Nucleus accumbens (tissue), 56 donors: Measurements from ENCODE around the gene ARHGAP26.

Experiments used
- DNase-seq, 56 donors: peaks; one replicate each; lab custom pipeline; 2025; lab: John Stamatoyannopoulos, UW

The ARHGAP26 gene

DNA sequence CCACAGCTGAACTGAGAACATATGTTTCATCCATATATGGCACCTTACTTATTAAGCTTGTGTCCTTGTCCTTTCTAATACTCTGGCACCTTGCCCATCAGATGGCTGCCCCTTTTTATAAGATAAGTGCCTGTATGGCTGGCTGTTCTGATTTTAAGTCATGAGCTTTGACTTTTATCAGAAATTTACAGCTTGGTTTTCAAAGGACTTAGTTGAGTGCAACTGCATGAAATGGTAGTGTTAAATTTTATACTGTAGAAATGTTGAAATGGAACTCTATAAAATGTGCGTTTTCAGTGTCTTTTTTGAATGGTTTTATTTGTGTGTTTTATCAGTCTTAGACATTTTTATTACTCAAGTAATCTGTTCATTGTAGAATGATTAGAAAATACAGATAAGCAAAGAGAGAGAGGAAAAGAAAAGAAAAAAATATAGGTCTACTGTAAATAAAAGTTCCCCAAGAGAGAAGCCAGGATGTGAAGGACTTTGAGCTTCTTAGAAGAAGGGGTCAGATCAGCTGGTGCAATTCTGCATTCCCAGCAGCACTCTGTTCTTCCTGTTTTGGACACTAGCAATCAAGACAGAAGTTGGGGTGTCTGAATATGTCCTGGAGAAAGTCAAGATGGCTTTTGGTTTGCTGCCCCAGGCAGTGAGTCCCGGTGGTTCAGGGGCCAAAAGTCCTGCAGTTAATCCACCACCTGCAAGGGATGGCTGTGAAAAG, 38.9 kb downstream of the ARHGAP26 start:
- DNase-seq, result no peak

DNA sequence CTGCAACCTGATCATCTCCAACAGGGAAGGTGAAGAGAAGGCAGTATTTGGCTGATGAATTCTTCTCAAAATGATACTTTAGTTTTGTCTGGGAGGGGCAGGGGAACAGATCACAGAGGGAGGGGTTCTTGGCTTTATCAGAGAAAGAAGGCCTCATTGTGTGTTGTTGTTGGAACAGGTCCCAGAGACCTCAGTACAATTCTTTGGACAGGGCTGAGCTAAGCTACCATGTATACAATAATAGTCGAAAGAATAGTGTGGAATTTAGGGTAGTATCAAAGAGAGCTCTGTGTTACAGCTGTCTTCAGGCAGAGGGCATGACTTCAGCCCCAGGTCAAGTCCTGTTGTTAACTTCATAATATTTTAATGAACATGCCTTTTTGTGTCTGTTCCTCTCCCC, 39.9 kb downstream of the ARHGAP26 start:
- no peak for DNase-seq

DNA sequence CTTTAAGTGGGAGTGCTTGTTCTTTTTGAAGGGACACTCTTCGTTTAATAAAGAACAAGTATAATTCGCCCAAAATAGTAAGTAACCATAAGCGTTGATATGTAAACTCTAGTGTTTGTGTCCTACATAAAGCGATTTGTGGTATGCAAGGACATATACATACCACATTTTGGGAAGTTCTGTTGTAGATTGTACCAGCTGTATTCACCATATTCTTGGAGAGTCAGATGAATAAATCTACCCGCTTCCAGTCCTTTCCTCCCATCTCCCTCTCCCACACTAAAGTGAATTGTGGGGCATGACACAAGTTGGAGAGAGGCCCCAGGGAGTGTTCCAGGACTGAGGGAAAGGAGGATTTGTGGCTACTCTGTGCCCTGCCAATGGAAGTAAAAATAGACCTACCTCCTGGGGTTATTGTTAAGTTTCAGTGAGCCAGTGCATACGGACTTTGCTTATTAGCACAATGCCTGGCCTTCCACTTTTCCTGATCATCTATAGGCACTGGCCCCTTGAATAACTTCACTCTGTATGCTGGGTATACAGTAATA, 40.6 kb downstream of the ARHGAP26 start:
- DNase-seq, result peak in 3 of 56 donors; percentile 7 to 21 (median 13)

DNA sequence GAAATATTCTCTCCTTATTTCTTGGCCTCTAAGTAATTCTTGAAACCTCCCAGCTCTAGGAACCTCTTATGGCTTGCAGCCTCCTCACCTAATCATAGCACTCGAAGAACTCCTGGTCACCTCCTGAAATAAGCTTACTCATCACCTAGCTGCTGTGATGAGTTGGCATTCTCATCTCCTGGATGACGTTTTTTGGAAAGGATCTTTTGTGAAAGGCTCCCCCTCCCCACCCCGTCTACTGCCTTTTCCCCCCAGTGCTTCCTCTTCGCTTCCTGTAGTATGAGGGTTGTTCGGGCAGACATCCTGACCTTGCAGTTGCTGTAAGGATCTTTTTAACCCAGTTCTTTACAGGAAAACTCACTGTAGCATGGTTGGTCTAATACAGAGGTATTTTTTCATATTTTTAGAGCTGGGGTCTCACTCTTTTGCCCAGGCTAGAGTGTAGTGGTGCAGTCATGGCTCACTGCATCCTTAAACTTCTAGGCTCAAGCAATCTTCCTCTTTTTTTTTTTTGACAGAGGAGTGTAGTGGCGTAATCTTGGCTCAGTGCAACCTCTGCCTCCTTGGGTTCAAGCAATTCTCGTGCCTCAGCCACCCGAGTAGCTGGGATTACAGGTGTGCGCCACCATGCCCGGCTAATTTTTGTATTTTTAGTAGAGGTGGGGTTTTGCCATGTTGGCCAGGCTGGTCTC, 41.8 kb downstream of the ARHGAP26 start:
- no peak for DNase-seq

DNA sequence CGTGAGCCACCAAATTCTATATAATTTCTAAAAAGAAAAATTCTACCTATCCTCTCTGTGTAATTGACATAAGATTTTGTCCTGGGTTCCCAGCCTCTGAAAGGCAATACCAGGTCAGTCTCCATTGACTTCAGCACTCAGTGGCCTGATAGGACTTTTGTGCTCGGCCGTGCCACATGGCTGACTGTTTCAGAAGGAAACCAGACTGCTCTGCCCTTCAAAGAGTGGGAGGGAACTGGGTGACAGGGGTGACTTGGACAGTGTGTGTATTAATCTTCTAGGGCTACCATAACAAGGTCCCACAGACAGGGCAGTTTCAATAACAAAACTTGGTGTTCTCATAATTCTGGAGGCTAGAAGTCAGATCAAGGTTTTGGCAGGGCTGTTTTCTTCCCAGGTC, 43.0 kb downstream of the ARHGAP26 start:
- DNase-seq, result no peak

DNA sequence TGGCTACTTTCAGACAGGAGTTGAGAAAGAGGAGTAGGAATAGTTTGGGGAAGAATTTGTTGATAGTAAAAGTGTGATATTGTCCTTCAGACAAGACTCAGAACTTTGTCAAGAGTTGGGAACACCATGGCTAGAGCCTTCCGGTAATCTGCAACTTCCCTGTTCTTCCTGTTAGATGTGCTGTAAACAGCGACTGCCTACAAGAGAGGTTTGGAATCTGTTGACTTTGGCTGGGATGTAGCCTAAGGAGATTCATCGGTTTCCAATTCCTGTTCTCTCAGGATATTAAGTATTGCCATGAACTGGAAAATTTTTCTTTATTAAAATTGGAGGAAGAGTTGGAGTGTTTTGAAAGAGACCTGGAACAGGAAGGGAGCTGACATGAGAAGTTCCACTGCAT, 43.9 kb downstream of the ARHGAP26 start:
- no peak for DNase-seq

DNA sequence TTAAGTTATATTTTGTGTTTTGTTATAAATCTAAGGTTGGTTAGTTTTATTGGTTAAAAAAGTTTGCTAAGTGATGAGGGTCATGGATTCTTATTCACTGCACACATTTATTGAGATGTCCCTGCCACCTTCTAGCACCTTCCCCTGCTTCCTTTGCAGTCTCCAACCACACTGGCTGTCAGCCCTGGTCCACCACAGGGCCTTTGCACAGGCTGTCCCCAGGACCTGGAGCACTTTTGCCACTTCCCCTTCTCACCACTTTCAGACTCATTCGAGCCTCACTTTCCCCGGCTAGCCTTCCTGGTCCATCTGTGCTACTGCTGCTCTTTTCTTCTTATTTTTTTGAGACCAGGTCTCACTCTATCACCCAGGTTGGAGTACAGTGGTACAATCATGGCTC, 45.3 kb downstream of the ARHGAP26 start:
- DNase-seq, result no peak

DNA sequence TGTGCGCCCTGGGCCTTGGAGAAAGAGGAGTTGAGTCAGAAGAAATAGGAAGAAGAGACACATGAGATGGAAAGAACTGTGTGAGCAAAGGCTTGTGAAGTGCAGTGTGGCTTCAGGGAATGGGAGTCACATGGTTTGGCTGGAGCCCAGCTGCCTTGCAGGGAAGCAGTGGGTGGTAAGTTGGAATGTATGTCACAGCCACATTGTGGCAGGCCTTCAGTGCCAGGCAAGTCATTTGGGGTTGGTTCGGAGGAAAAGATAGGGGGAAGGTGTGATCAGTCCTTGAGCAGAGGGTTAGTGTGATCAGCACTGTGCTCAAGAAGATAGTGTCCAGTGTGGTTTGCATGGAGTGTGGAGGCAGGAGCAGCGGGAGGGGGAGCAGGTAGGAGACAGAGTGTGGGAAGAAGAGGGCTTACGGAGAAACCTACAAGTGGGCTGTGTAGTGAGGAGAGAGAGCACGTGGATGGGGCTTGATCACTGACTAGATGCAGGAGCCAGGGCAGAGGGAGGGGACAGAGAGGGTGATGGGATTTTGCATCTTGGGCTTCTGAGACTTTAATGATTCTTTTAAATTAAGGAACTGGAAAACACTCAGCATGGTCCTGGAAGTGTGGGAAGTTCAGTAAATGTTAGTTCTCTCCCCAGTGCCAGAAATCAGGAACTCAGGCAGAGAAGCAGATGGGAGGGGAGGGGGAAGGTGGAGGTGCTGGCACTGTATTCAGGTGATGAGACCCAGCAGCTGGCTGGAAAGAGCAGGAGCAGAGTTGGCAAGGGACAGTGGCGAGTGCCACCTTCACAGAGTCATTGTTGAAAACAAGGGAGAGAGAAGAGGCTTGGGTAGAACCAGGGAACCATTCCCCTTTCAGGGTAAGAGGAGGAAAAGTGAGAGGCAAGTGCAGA, 46.6 kb downstream of the ARHGAP26 start:
- DNase-seq, result peak in 9 of 56 donors; percentile 11 to 35 (median 22)

DNA sequence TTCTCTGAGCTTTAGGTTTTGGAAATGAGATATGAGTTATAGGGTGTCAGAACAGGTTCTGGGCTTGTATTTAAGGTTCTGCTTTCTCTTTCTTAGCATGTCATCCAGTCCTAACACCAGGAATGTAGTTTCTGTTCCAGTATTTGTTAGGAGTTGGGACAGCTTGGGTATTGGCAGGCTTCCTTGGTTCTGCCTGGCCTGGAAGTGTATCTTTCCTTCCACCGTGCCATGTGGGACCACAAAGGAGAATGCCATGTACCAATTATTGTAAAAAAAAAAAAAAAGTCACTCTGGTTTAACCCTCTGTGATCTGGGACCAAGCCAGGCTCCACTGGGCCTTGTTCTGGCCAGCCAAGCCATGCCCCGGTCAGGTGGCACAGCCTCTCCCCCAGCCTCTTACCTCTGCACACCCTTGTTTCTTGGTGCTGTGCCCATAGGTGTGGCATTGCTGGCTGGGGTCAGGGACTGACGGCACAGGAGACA, 47.8 kb downstream of the ARHGAP26 start:
- peak in 2 of 56 donors; percentile 15 to 29 for DNase-seq

DNA sequence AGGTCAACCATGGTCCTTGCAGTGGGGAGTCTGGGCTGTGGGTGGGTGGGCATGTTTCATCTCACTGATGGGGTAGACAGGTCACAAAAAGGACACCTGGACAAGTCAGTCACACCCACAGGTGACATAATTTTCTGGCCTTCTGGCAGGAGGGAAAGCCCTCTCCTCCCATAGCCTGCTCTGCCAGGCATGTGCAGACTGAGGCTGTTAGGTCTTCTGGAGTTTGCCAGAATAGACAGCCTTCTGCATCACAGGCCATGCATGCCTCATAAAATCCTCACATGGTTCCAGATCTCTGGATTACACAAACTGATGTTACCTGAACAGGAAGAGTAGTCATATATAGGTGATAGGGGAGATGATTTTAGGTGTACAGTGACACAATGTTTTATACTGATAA, 49.1 kb downstream of the ARHGAP26 start:
- no peak for DNase-seq

DNA sequence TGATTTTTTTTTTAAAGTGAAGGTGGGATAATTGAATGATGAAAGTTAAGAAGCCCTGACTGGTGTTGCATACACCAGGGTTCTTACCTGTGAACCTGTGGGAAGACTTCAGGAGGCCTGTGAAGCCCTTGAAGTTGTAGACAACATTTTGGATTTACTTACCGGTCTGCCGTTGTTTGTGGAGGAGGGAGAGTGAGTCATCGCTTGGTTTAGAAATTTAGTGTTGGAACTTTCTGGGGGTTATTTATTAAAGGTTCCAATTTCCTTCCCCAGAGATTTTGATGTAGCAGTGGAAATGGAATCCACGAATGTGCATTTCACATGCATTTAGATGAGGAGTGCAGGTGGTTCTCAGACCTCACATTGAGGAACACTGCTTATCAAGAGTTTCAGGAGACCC, 49.6 kb downstream of the ARHGAP26 start:
- DNase-seq, result no peak

DNA sequence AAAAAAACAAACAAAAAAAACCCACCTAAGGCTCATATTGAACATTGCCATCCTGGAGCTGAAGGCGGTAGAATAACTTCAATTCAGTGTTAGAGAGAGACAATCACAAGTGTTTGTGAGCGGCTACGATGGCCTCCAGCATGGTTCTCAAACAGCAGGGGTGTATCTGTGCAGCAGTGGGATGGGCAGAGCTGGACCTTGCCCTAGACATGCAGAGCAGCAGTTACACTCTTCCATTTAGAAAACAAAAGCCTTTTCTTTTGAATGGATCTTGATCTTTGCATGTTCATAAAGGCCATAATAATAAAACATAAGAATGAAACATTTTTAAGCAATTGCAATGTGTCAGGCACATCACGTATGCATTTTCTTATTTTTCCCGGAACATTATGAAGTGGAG, 50.3 kb downstream of the ARHGAP26 start:
- DNase-seq, result no peak

DNA sequence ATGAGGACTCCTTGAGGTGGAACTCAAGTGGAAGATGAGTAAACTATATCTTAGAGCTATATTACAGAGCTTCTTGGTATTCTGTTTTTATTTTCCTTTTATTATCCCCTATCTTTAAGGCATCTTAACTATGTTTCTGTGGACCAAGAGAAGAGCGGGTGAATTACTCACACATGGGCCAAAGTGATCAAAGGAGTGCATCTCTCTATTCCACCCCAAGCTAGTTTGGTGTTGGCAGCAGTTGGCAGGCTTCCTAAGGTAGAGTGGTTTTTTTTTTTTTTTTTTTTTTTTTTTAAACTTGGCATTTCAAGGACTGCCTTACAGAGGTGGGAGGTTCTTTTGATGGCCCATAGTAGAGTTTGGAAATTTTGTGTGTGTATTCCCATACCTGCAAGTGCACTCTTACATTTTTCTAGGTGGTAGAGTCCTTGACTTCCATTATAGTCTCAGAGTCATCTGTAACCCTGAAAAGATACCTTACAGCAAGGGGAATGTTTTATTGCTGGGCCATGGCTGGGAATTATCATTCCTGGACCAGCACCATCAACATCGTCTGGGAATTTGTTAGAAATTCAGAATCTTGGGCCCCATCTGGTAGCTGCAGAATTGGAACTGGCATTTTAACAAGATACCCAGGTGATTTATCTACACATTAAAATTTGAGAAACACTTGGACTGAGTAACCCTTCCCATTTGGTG, 51.0 kb downstream of the ARHGAP26 start:
- DNase-seq, result no peak

DNA sequence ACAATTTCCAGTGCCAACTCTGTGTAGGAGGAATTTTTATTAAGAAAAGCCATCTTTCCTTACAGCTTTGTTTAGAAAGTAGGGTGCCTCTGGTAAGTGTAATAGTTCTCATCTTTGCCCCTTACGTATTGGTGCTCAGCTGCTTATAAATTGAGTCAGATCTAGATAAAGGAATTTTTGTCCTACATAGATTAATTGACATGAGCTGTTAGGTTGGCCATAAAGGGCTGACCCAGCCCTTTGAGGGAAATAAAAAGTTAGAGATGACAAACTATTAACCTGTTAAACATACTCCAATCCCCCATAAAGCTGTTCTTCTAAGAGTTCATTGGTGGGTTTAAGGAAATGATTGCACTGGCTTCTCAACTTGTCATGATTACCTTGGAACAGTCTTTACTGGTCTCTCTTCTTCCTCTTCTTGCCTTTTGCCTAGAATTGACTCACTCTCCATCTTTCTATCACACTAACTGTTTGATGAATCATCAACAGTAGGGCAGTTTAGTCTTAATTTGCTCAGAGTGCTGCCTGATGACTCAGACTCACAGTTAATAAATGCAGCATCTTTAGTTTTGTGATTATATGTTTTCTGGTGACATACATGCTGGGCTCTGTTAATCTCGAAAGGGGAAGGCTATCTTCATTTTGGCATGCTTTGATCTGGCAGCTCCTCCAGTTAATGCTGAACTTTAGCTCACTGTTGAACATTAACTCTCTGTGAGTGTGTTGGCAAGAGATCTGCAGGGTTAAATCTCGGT, 51.7 kb downstream of the ARHGAP26 start:
- no peak for DNase-seq

DNA sequence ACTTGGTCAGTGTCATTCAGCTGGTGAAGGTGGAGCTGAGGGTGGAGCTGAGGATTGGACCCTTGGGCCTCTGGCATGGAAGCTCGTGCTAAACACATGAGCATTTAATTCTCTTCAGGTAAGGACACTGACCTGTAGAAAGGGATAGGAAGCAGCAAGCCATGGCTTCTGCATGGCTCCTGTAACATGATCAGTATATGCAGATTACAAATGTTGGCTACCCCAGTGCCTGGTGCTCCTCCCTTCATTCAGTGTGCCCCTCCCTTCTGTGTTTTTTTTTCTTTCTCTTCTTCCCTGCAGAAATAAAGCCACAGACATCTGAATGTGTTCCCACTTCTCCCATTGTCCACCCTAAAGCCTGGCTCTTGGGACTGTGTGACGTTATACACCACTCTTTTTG, 52.9 kb downstream of the ARHGAP26 start:
- no peak for DNase-seq

DNA sequence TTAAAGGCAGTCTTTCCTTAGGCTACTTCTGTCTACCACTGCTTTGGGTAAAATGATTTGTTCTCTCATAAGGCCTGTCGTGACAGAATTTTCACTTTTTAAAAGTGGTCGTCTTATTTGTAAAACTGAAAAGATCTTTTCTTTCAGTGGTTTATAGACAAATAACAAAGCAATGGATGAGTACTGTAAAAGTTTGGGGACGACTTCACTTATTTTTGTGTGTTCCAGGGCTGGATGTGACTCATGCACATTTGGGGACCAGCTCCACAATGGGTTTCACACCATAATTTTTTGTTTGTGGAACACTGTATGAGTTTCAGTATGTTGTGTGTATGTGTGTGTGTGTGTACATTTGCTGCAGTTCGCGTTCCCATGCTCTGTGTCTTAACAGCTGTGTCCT, 53.6 kb downstream of the ARHGAP26 start:
- DNase-seq, result no peak

DNA sequence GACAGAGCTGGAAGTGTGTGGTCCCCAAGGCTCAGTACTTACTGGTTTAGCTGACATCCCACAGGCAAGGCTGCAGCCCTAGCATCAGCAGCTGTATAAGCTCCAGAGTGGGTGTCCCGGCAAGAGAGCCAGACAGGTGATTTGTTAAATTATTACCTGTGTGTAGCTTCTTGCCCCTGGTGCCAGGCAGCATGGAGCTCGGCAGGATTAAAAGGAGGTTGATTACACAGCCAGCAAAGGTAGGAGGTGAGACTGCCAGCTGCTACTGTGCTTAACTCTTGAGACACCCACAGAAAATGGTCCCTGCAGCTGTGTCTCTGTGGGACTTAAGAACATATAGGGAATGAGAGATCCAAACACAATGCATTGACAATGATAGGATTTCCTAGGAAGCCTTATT, 54.2 kb downstream of the ARHGAP26 start:
- peak in 1 of 56 donors; percentile 35 for DNase-seq

DNA sequence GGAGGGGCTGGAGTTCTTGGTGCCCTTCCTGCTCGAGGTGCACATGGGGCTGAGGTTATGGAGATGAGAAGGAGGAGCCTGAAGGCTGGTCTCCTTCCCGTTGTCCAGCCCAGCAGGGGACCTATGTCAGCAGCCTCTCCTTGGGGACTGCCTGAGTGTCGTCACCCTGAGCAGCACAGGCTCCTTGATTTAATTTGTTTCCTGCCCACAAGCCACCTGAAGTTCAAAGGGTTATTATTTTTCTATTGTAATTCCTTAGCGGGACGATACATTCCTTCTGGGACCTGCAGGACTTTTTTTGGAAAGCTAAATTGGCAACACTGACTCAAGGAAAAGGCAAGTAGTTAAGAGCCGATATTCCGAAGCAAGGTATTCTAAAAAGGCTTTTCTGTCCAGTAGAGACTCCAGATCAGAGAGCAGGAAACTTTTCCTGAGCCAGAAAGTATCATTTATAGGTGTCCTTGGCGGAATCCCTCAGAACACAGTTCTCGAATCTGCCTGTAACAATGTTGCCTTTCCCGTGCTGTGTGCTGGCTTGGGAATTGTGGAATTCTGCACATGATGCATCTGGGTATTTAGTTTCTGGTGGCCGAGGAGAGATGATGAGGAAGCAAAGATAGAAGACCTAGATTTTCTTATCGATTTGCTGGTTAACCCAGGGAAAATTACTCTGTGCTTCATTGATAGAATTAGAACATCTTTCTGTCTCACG, 55.4 kb downstream of the ARHGAP26 start:
- no peak for DNase-seq

DNA sequence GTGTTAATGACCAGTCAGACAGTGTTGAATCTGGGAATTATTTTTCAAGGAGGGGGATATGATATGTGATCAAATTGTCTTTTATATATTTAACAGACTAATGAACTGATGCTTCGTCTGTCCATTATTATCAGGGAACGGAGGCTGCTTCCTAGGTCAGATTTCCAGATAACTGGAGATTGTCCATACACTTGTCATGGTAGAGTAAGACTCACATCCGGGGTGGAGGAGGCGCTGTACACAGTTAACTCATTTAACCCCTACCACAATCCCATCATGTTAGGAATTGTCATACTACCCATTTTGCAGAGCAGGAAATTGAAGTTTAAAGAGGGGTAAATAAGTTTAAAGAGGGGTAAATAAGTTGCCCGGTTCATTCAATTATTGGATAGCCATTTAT, 55.9 kb downstream of the ARHGAP26 start:
- no peak for DNase-seq
